Stimulated activated CD4-positive, alpha-beta T cell treated with anti-CD3 and anti-CD28 coated beads, Interleukin-2, amount 100 ng/mL, for 24 hours (primary cell): ENCODE data around the gene KPRP.

Experiments used
- DNase-seq, 2 donors: peaks; one replicate each; pipeline ENCODE4 v3.0.0-alpha.2; 2020

Gene KPRP

GRCh38 chr1:152757747-152758146 lies at the start of gene KPRP:
Gene KPRP (plus strand): TSS chr1:152758025. CDS start chr1:152759589, 1,564 bp downstream.
- no peak for DNase-seq

GRCh38 chr1:152718238-152718637 lies 39.6 kb upstream of the KPRP start:
- no peak for DNase-seq

- DNase-seq = no peak
Measured at GRCh38 chr1:152725261-152725660, 32.6 kb upstream of the KPRP start.

GRCh38 chr1:152728986-152729385 lies 28.8 kb upstream of the KPRP start:
- DNase-seq = no peak

GRCh38 chr1:152735648-152736047 lies 22.2 kb upstream of the KPRP start:
- no peak for DNase-seq

GRCh38 chr1:152737997-152738396 lies 19.8 kb upstream of the KPRP start:
- no peak for DNase-seq

- no peak for DNase-seq
Measured at GRCh38 chr1:152739841-152740240, 18.0 kb upstream of the KPRP start.

GRCh38 chr1:152741656-152742055 lies 16.2 kb upstream of the KPRP start:
- no peak for DNase-seq

- DNase-seq = no peak
Measured at GRCh38 chr1:152743371-152744145, 14.3 kb upstream of the KPRP start.

GRCh38 chr1:152745289-152745704 lies 12.5 kb upstream of the KPRP start:
- DNase-seq = no peak

- no peak for DNase-seq
Measured at GRCh38 chr1:152745765-152746444, 11.9 kb upstream of the KPRP start.

GRCh38 chr1:152747831-152748230 lies 10.0 kb upstream of the KPRP start:
- DNase-seq = no peak

- no peak for DNase-seq
Measured at GRCh38 chr1:152752225-152752624, 5.6 kb upstream of the KPRP start.

GRCh38 chr1:152753586-152753985 lies 4.2 kb upstream of the KPRP start:
- no peak for DNase-seq

GRCh38 chr1:152756872-152757271 lies 953 bp upstream of the KPRP start:
- no peak for DNase-seq

- no peak for DNase-seq
Measured at GRCh38 chr1:152758636-152759035, 811 bp downstream of the KPRP start.

- no peak for DNase-seq
Measured at GRCh38 chr1:152759453-152760173, 1.8 kb downstream of the KPRP start.

- DNase-seq = no peak
Measured at GRCh38 chr1:152760551-152761190, 2.8 kb downstream of the KPRP start.

- no peak for DNase-seq
Measured at GRCh38 chr1:152761609-152762213, 3.9 kb downstream of the KPRP start.

- no peak for DNase-seq
Measured at GRCh38 chr1:152768847-152769533, 11.2 kb downstream of the KPRP start.

- DNase-seq = no peak
Measured at GRCh38 chr1:152770411-152770810, 12.6 kb downstream of the KPRP start.

- no peak for DNase-seq
Measured at GRCh38 chr1:152774875-152775274, 17.1 kb downstream of the KPRP start, which contains the start of gene LCE1F. Gene LCE1F (plus strand): TSS chr1:152775140. CDS start chr1:152776372, 1,232 bp downstream.
